HG02885 (cell line): Measurements from ENCODE around the gene ESR2.
"Not testable (repeated sequence)": the region's sequence is repeated elsewhere in the genome, so short reads cannot be mapped to it uniquely, and the experiment has no call there.

Experiments used
- ATAC-seq: cut with Tn5 transposase; IDR thresholded peaks from one replicate; pipeline ENCODE4 v1.9.1; 2021; ENCODE audit warnings: mild to moderate bottlenecking; ENCODE audit not compliant: unreplicated experiment, poor library complexity

The ESR2 gene

DNA sequence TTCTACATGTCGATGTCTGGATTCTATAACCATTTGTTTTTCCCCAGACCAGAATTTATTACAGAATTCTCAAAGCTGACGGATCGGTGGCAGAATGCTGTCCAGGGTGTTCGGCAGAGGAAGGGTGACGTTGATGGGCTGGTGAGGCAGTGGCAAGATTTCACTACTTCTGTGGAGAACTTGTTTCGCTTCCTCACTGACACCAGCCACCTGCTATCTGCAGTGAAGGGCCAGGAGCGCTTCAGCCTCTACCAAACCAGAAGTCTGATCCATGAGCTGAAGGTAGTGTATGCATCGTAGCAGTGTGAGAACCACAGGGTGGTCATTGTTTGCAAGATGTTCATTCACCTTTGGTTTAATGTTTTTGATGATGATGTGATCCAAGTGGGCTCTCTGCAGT is 124.0 kb downstream of the ESR2 start:
- no peak for ATAC-seq

DNA sequence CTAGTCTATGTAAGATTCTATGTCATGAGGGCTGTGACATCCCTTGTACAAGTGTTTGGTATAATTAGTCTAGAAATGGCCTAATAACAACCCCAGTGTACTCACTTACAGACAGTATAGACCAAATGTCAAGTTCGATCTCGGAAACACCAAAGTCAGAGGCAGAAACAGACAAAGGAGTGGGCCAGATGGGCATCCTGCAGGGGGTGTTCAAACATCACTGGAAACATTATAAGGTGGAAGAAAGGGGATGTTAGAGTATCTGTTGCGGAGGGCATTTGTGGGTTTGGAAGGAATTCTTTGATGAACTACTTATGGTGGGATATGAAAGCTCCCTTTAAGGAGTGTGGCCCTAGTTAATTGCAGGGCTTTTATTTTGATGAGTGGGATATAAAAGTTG is 134.6 kb downstream of the ESR2 start:
- no peak for ATAC-seq

- no peak for ATAC-seq
Observed at GRCh38 chr14:64158608-64159007, 135.6 kb downstream of the ESR2 start.

- no peak for ATAC-seq
Observed at GRCh38 chr14:64149921-64150320, 144.2 kb downstream of the ESR2 start.

DNA sequence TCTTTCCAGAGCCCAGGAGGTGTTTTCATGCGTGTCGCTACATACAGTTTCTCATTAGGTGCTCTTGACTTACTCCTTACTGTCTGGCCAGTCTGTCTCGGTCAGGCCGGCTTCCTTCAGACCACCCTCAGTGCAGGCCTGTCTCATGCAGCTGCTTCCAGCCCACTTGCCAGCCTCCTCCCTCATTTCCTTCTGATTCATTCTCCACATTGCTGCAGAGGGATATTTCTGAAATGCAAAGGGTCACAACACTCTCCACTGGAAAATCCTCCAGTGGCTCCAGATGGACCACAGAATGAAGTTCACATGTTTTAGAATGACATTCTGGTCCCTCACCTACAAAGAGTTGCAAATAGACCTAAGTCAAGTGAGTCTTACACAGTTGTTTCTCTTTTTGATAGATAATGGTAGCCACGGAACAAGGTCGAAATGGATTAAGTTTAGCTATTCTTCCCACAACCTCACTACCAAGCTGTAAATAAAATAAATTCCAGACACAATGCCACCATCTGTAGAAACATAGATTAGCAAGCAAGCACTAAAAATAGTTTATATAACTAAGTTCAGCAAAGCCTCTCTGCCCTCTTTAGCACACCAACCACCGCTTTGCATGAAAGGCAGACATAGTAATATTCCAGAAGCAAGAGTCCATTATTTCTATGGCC is 146.9 kb downstream of the ESR2 start:
- ATAC-seq: no peak

DNA sequence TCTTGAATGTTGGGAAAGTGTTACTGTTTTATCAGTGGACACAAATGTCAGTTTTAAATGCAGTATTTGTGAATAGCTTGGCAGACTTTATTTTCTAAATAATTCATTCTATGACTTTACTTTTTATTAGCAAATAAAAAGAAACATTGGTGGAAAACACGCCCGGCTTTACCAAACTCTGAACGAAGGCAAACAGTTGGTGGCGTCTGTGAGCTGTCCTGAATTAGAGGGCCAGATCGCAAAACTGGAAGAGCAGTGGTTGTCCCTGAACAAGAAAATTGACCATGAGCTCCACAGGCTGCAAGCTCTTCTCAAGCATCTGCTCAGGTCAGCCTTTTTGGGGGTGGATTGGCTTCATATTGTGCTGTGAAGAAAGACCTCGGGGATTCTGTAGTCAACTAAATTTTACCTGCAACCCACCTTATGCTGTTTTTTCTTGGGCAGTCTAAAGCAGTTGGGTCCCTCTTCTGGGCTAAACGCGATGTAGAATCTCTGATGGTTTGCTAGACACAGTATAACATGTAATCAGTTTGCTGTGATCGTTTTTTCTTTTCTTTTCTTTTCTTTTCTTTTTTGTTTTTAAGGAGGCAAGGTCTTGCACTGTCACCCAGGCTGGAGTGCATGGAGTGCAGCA is 156.4 kb downstream of the ESR2 start:
- no peak for ATAC-seq

DNA sequence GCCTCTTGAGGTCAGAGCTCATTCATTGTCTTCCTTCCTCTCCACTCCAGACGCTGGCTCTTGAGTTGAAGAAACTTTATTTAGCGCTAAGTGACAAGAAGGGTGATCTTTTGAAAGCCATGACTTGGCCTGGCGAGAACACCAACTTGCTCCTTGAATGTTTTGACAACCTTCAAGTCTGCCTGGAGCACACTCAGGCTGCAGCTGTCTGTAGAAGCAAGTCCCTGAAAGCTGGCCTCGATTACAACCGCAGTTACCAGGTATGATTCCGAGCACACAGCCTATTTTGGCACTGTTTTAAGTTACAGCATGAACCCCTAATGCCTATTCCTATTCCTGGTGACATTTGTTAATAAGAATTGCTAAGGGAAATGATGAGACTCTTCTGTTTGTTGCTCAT is 167.6 kb downstream of the ESR2 start:
- ATAC-seq: no peak

GRCh38 chr14:64125270-64125669 is 168.9 kb downstream of the ESR2 start:
- no peak for ATAC-seq

DNA sequence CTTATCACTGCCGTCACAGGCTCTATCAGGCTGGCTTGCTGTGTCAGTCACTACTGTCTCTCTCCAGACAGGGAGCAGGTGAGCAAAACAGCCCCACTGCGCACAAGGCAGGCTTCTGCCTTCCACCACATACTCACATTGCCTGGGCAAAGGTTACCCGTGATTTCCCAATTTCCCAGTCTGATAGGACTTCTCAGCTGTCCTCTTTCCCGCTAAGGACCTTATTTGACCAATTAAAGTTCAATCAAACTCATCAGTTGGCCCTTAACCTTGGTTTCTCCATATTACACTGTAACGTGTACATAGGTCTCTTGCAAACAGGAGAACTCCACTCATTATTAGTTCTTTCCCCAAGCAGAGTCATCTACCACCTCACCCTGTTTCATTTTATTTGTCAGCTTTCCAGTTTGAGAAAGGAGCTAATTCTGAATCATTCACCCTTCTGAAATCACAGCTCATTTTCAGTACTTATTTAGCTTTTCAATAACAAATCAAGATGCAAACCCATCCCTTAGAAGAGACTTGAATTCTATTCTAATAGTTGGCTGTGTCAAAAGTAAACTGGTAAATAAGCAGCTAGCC is 170.8 kb downstream of the ESR2 start:
- ATAC-seq: no peak

DNA sequence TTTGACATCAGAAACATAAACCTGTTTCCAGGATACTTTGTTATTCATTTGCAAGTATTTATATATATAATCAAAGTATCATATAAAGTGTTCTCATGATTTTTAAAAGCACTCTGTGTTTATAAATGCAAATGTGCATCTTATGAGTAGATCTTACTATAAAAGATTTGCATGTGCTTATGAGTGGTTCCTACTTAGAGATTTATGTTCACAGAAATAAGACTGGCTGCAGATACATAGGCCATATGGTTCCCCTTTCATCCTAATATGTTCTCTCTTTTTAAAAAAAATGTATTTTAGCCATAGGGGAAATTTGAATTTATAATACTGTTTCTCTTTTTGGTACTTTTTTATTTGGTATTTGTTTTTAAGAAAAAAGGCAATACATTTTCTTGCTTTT is 174.2 kb downstream of the ESR2 start:
- ATAC-seq: no peak

GRCh38 chr14:64119500-64119899 is 174.7 kb downstream of the ESR2 start:
- ATAC-seq: no peak

GRCh38 chr14:64118892-64119291 is 175.3 kb downstream of the ESR2 start:
- ATAC-seq: no peak

GRCh38 chr14:64118403-64118742 is 175.8 kb downstream of the ESR2 start:
- not testable (repeated sequence) for ATAC-seq

- ATAC-seq: no peak
Observed at GRCh38 chr14:64117671-64118402, 176.3 kb downstream of the ESR2 start.

- ATAC-seq: no peak
Observed at GRCh38 chr14:64115401-64115800, 178.8 kb downstream of the ESR2 start.

GRCh38 chr14:64114796-64115195 is 179.4 kb downstream of the ESR2 start:
- ATAC-seq: no peak

GRCh38 chr14:64114166-64114565 is 180.0 kb downstream of the ESR2 start:
- ATAC-seq: no peak

- no peak for ATAC-seq
Observed at GRCh38 chr14:64112867-64113678, 181.1 kb downstream of the ESR2 start.

DNA sequence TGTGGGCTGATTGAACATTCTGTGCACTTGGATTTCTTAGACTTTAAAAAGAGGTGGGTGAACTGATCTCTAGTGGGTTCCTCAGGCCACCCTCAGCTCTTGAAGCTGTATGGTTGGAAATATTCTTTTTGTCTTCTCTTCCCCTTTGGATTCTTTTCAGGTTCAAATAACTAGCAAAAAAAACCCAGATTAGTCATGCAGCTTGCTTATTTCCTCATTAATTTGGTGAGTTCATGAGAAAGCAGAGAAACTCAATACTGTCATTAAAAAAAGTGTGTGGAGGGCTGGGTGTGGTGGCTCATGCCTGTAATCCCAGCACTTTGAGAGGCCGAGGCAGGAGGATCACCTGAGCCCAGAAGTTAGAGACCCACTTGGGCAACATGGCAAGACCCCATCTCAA is 183.4 kb downstream of the ESR2 start:
- ATAC-seq: no peak

- ATAC-seq: no peak
Observed at GRCh38 chr14:64109819-64110554, 184.2 kb downstream of the ESR2 start.
